Bronchial epithelial cell (primary cell): Measurements from ENCODE around the gene TRIM10. TPM values are rescaled to one million over a fixed set of nuclear protein-coding genes. Genes with fewer than 3 reads are reported as not detected.

Experiments used
- DNase-seq: peaks from one replicate; pipeline ENCODE4 v3.0.0-alpha.2; 2010; ENCODE audit warnings: low read depth
- FAIRE-seq: peaks from 2 replicates; lab custom pipeline; 2011; peaks lifted over from hg19 to GRCh38; lab: Jason Lieb, UNC
- H3K27me3 ChIP-seq: 2 replicates; pipeline ENCODE4 v1.5.1; 2011; ENCODE audit warnings: low read length; ENCODE audit not compliant: control insufficient read depth, insufficient read depth
- H3K36me3 ChIP-seq: 2 replicates; pipeline ENCODE4 v1.5.1; 2011; ENCODE audit warnings: low read length; ENCODE audit not compliant: control insufficient read depth, insufficient read depth
- H3K4me3 ChIP-seq: 2 replicates; pipeline ENCODE4 v1.5.1; 2011; ENCODE audit warnings: mild to moderate bottlenecking, low read depth, low read length, control low read depth
- total RNA-seq: library from RNA; depleted of rRNA; stranded (reverse); fragments of >200 nt; gene quantifications from 2 replicates; pipeline ENCODE4 v1.2.1, GENCODE V29; 2014
- TF ChIP-seq, protein P1 (sequence below): IDR thresholded peaks from 2 replicates; pipeline ENCODE4 v1.5.1; 2011; ENCODE audit warnings: mild to moderate bottlenecking, moderate library complexity, low read length, control low read depth, inconsistent platforms; ENCODE audit not compliant: insufficient read depth, severe bottlenecking

TRIM10 gene
- total RNA-seq, 1 donor from 2014 or later = not detected

DNA sequence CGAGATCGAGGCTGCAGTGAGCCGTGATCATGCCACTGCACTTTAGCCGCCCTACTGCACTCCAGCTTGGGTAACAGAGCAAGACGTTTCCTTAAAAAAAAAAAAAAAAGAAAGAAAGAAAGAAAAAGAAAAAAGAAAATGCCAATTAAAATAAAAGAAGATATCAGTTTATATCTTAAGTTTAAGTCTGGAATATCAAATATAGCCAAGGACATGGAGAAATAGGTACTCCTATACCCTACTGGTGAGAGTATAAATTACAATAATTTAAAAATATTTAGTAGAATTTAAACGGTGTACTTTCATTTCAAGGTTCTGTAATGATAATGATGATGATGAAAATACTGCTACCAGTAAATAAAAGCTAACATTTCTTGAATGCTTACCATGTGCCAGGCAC, 44.3 kb downstream of the TRIM10 start:
- no peak overlapping the region for H3K4me3 ChIP-seq
- H3K36me3 ChIP-seq = no peaks in the 10 kb centered on the region
- no peak for FAIRE-seq
- peaks cover 7% of the 10 kb centered on the region for H3K27me3 ChIP-seq
- TF ChIP-seq, protein P1, sequence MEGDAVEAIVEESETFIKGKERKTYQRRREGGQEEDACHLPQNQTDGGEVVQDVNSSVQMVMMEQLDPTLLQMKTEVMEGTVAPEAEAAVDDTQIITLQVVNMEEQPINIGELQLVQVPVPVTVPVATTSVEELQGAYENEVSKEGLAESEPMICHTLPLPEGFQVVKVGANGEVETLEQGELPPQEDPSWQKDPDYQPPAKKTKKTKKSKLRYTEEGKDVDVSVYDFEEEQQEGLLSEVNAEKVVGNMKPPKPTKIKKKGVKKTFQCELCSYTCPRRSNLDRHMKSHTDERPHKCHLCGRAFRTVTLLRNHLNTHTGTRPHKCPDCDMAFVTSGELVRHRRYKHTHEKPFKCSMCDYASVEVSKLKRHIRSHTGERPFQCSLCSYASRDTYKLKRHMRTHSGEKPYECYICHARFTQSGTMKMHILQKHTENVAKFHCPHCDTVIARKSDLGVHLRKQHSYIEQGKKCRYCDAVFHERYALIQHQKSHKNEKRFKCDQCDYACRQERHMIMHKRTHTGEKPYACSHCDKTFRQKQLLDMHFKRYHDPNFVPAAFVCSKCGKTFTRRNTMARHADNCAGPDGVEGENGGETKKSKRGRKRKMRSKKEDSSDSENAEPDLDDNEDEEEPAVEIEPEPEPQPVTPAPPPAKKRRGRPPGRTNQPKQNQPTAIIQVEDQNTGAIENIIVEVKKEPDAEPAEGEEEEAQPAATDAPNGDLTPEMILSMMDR = no peak
- DNase-seq = no peak

DNA sequence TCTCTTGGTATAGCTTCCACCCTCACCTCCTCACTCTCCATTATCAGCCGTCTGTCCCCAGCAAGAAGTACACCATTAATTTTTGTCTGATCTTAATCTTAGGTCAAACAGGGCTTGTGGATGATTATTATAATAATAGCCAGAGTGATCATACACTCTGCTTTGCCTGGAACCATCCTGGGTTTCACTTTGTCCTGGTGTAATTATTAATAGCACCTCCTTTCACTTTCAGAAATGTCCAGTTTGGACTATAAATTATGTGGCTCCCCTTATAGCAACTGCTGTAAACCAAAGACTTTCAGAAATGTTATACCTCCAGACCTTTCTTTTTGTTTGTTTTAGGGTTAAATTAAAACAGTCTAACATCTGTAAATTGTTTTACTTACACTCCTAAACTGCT, 47.2 kb downstream of the TRIM10 start:
- no peak for FAIRE-seq
- TF ChIP-seq, protein P1 = no peak
- Histone ChIP-seq H3K36me3 (no peaks in the 10 kb centered on the region), H3K4me3 (no peak overlapping the region), H3K27me3 (peaks cover 14% of the 10 kb centered on the region)
- no peak for DNase-seq

DNA sequence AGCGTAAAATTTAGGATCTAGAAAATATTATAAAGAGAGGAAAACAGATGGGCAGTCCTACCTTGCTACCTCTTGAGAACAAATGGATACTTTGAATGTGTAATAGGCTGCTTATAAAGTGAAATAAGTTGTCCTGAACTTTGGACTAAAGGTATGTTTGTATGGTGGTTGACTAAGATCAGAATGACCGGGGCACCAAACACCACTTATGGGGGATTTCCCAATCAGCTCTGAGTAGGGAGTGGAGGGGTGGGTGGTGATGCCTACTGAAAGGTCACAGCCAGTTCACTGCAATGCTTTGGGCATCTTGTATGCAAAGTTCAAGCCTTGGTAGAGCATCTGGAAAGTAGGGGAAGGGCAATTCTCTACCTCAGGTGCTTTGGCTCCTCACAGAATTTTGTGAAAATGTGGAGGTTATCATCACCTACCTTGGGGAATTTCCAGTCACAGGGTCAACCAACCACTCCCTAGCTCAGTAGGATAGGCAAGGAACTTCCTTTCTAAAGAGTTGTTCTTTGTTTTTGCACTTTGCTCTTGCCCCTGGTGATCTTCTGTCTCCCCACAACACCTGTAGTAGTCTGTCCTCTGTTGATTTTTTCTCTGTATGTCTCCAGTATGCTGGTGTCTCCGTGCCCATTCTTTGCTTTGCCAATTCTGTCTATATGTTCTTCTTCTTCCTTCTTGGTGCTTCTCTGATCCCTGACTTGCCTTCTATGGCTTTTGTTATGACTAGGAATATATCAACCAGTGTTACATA, 47.8 kb downstream of the TRIM10 start, which contains the start of gene TRIM31:
TRIM31 (minus strand) TSS at position 88 of the 757 bp plus-strand sequence. CDS start 285 bp downstream, outside the sequence.
- Histone ChIP-seq H3K36me3 (no peaks in the 10 kb centered on the region), H3K4me3 (no peak within 1 kb of the TSS), H3K27me3 (peaks cover 14% of the 10 kb centered on the region)
- TF ChIP-seq, protein P1 = no peak
- FAIRE-seq (no peak), DNase-seq (no peak)

DNA sequence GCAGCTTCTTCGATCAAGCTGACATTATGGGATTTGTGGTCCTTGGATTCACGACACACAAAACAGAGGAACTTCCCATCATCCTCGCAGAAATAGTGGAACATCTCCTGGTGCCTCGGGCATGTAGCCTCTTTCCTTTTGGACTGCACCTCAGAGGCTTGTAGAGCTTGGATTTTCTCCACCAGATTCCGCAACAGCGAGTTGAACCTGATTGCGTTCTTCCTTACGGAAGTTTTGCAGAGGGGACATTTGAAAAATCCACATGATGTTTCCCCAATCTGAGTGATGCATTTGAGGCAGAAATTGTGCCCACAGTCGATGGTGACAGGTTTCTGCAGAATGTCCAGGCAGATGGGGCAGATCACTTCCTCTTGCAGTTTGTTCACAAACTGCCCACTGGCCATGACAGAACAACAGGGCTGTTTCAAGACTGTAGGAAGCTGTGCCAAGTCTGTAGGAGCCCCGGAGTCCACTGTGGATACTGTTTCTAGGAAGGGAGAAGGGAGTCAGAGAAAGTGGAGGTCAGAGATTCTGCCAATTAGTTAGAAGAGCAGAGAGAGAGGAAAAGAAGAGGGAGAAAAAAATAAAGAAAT, 48.5 kb downstream of the TRIM10 start:
- Histone ChIP-seq H3K27me3 (peaks cover 14% of the 10 kb centered on the region), H3K4me3 (no peak overlapping the region), H3K36me3 (no peaks in the 10 kb centered on the region)
- TF ChIP-seq, protein P1 = no peak
- FAIRE-seq = peak; percentile 68
- DNase-seq = no peak

DNA sequence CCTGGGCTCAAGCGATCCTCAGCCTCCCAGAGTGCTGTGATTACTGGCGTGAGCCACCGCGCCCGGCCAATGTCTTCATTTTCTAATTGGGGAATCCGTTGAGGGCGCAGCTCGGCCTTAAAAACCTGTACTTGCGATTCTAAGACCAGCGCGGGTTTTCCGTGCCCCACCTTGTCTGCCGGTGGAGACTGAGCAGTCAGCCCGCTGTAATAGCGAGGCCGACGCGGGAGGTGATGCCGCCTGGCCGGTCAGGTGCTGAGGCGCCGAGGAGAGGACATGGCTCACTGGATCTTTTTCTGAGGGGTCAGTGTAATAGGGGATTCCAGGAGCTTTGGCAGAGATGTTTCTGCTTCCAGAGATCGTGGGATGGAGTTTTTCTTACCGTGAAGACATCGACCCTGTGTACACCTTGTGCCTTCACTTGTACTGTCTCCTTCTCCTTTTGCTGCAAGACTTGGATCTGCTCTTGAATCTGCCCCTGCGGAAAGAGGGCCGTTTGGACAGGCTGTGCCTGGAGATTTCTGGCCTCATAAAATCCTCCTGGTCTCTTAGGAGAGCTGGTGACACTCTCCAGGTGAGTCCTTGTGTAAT, 49.6 kb downstream of the TRIM10 start:
- Histone ChIP-seq H3K4me3 (no peak overlapping the region), H3K27me3 (peaks cover 14% of the 10 kb centered on the region), H3K36me3 (no peaks in the 10 kb centered on the region)
- TF ChIP-seq, protein P1 = no peak
- FAIRE-seq (no peak), DNase-seq (no peak)
